GM19438 (cell line): ENCODE data around the gene INF2.
"Not testable (repeated sequence)": the region's sequence is repeated elsewhere in the genome, so short reads cannot be mapped to it uniquely, and the experiment has no call there.

Experiments
- ATAC-seq: cut with Tn5 transposase; IDR thresholded peaks from one replicate; pipeline ENCODE4 v1.9.1; 2021; ENCODE audit warnings: low read depth; ENCODE audit not compliant: unreplicated experiment

The INF2 gene

GRCh38 chr14:104717646-104718045 is 28.2 kb downstream of the INF2 start:
- no peak for ATAC-seq

- no peak for ATAC-seq
These were observed 28.7 kb downstream of the INF2 start for GRCh38 chr14:104718147-104718546.

- ATAC-seq, result no peak
These were observed 29.5 kb downstream of the INF2 start for GRCh38 chr14:104718871-104719270.

GRCh38 chr14:104719343-104719742 is 29.9 kb downstream of the INF2 start:
- ATAC-seq, result no peak

- no peak for ATAC-seq
These were observed 32.4 kb downstream of the INF2 start for GRCh38 chr14:104721505-104722431.

- no peak for ATAC-seq
These were observed 33.7 kb downstream of the INF2 start for GRCh38 chr14:104722938-104723650.

GRCh38 chr14:104723651-104724406 is 34.4 kb downstream of the INF2 start, which contains the start of gene ADSS1:
ADSS1 (plus strand) TSS chr14:104724229; CDS start chr14:104724271, 42 bp downstream.
- ATAC-seq, result peak; percentile 57

- no peak for ATAC-seq
These were observed 35.1 kb downstream of the INF2 start for GRCh38 chr14:104724407-104724980.

GRCh38 chr14:104724981-104725771 is 35.8 kb downstream of the INF2 start:
- ATAC-seq, result no peak

GRCh38 chr14:104725772-104726548 is 36.5 kb downstream of the INF2 start:
- ATAC-seq, result no peak

GRCh38 chr14:104726600-104727451 is 37.4 kb downstream of the INF2 start:
- ATAC-seq, result no peak

GRCh38 chr14:104728631-104729030 is 39.2 kb downstream of the INF2 start:
- no peak for ATAC-seq

- ATAC-seq, result not testable (repeated sequence)
These were observed 39.9 kb downstream of the INF2 start for GRCh38 chr14:104729176-104729834.

- ATAC-seq, result no peak
These were observed 40.4 kb downstream of the INF2 start for GRCh38 chr14:104729835-104730181.

- no peak for ATAC-seq
These were observed 41.1 kb downstream of the INF2 start for GRCh38 chr14:104730487-104730886.

- no peak for ATAC-seq
These were observed 42.2 kb downstream of the INF2 start for GRCh38 chr14:104731320-104732294.
